ENCODE measurements around the gene STK32A.
"Not testable (repeated sequence)": the region's sequence is repeated elsewhere in the genome, so short reads cannot be mapped to it uniquely, and the experiment has no call there.

STK32A gene

GRCh38 chr5:147348451-147348850 is 113.6 kb downstream of the STK32A start:
- no peak for DNase-seq

GRCh38 chr5:147349241-147349640 is 114.4 kb downstream of the STK32A start:
- DNase-seq: no peak

GRCh38 chr5:147359101-147359500 is 124.3 kb downstream of the STK32A start:
- DNase-seq: no peak

- no peak for DNase-seq
These were observed 124.8 kb downstream of the STK32A start for GRCh38 chr5:147359581-147359980.

GRCh38 chr5:147360816-147361215 is 126.0 kb downstream of the STK32A start:
- DNase-seq: no peak

GRCh38 chr5:147361441-147362175 is 126.8 kb downstream of the STK32A start:
- no peak for DNase-seq

- DNase-seq: not testable (repeated sequence)
These were observed 132.6 kb downstream of the STK32A start for GRCh38 chr5:147367381-147367780.

GRCh38 chr5:147369742-147370374 is 135.0 kb downstream of the STK32A start:
- no peak for DNase-seq

GRCh38 chr5:147371290-147371689 is 136.5 kb downstream of the STK32A start:
- DNase-seq: no peak

- no peak for DNase-seq
These were observed 137.4 kb downstream of the STK32A start for GRCh38 chr5:147372191-147372590.

- no peak for DNase-seq
These were observed 138.5 kb downstream of the STK32A start for GRCh38 chr5:147373328-147373727.

GRCh38 chr5:147375151-147375550 is 140.3 kb downstream of the STK32A start:
- no peak for DNase-seq

- no peak for DNase-seq
These were observed 142.9 kb downstream of the STK32A start for GRCh38 chr5:147377682-147378081.

GRCh38 chr5:147381555-147381954 is 146.7 kb downstream of the STK32A start:
- no peak for DNase-seq

- DNase-seq: no peak
These were observed 147.9 kb downstream of the STK32A start for GRCh38 chr5:147382776-147383175.

GRCh38 chr5:147384346-147385193 is 149.7 kb downstream of the STK32A start:
- DNase-seq: no peak

- no peak for DNase-seq
These were observed 152.3 kb downstream of the STK32A start for GRCh38 chr5:147387109-147387508.

GRCh38 chr5:147388184-147389108 is 153.6 kb downstream of the STK32A start:
- no peak for DNase-seq

GRCh38 chr5:147390654-147391225 is 155.9 kb downstream of the STK32A start:
- no peak for DNase-seq

- no peak for DNase-seq
These were observed 157.0 kb downstream of the STK32A start for GRCh38 chr5:147391781-147392180.

GRCh38 chr5:147393874-147394672 is 159.2 kb downstream of the STK32A start:
- DNase-seq: no peak
